NCI-H146 (cell line): ENCODE results near the gene CNTNAP2.

ENCODE experiments used
- DNase-seq: peaks from one replicate; lab custom pipeline; 2025; lab: John Stamatoyannopoulos, UW

The CNTNAP2 gene

GRCh38 chr7:146575903-146576302, 459.3 kb downstream of the CNTNAP2 start:
- DNase-seq = no peak

- no peak for DNase-seq
These were observed 475.4 kb downstream of the CNTNAP2 start for GRCh38 chr7:146591976-146592375.

GRCh38 chr7:146606628-146607027, 490.0 kb downstream of the CNTNAP2 start:
- DNase-seq = peak; percentile 46

- no peak for DNase-seq
These were observed 503.0 kb downstream of the CNTNAP2 start for GRCh38 chr7:146619641-146620040.

GRCh38 chr7:146626912-146627311, 510.3 kb downstream of the CNTNAP2 start:
- DNase-seq = no peak

GRCh38 chr7:146635205-146636032, 518.8 kb downstream of the CNTNAP2 start:
- peak; percentile 97 for DNase-seq

GRCh38 chr7:146636033-146636356, 519.4 kb downstream of the CNTNAP2 start:
- DNase-seq = no peak

DNA sequence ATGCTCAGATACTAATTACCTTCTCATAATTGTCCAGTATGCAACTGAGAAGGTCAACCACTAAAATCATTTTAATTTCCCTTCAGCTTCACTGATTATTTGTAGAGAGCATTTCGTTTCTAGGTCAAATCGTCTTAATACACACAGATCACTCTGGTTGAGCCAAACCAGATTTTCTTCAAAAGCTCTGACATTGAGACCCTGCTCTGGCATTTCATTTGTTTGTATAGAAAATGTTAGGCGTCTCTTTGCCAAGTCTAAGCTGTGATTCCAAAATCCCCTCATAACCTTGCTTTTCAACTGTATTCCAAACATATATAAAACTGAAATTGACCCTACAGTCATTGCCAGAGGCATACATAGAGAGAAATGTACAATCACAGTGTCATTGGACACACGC, 520.0 kb downstream of the CNTNAP2 start:
- DNase-seq = no peak

DNA sequence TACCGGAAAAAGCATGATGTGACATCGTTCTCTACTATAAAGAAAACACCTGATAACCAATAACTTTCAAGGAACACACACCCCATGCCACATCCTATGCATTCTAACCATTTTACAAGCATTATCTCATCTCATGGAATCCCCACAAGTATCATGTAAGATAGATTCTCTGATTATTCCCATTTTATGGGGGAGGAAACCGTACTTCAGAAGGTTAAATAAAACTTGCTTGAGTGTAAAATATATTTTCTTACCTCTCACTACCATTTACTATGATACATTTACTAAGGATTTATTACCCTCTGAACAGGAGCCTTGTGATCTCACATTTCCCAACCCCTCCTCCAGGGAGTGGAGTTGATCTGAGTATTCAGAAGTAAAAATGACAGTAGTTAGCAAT, 522.7 kb downstream of the CNTNAP2 start:
- no peak for DNase-seq

DNA sequence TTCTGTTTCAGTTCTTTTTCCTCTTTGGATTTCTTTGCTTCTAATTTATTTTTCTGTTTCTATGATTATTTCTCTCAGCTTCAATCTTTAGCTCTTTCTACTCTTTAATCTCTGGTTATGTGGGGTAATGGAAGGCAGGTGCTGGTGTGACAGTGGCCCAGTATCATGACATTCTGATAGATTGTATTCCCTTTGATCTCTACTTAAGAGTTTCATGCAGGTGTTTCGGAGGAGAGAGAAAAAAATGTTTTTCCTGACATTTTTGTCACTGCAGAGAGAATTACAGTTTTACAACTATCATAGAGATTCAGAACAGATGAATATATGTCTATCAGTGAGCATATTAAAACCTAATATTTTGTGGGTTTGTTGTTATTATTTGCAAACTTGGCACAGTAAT, 524.9 kb downstream of the CNTNAP2 start:
- DNase-seq = no peak

DNA sequence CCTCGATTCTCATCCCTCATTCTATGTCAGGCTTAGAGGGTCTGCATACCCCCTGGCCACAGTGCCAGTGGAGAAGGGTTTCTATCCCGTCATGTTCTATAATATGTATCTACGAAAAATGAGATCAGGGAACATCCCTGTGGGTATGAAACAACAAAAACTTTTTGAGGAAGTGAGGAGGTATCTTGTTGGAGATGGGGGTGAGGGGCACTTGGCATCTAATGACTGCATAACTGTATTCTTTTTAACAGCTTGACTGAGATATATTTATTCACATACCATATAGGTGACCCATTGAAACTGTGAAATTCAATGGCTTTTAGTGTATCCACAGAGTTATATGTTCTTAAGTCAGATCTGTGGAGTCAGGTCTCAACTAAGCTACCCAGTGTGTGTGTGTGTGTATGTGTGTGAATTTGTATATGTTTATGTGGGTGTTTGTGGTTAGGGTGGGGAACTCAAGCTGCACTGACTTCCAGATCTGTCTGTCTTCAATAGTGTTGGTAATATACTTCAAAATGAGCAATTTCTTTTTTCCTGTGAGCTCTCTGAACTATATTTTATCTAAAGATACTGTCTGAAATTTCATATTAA, 528.9 kb downstream of the CNTNAP2 start:
- no peak for DNase-seq

- no peak for DNase-seq
These were observed 530.8 kb downstream of the CNTNAP2 start for GRCh38 chr7:146647445-146647844.

- no peak for DNase-seq
These were observed 535.6 kb downstream of the CNTNAP2 start for GRCh38 chr7:146652176-146652575.

- peak; percentile 97 for DNase-seq
These were observed 537.4 kb downstream of the CNTNAP2 start for GRCh38 chr7:146654048-146654447.

DNA sequence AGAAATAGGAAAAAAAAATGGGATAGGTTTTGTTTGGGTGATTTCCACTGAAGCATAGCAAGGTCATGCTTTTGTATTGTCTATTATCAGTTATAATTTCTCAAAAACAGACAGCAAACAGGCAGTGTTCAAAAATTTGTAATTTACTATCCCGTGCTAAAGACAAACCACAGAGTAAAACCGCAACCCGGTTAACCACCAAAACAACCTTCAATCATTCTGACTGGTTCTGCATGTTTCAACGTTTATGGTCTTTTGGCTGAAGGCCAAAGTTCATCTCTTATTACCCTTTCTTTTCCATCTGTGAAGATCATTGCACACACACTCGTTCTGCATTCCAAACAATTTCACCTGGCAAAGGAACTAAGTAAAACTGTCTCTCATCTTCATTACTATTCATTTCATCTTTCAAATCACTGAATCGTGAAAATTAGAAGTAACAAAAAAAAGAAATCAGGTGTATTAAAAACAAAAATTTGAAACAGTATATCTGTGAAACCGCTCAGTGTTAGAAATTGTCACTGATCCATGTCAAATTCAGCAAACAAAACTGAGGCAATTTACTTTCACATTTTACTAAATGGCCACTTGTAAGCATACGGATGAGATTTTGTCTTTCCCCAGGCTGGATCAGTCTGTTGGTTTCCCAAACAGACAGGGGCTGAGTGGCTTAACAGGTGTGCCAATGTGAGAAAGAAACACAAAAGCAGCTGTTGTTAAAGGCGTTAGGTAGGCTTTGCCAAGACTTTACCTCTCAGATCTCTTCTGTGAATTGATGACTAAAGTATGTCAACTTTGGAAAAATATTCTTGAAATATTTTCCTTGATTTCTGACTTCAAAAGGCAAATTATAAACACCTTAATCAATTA, 539.6 kb downstream of the CNTNAP2 start:
- DNase-seq = peak; percentile 85

DNA sequence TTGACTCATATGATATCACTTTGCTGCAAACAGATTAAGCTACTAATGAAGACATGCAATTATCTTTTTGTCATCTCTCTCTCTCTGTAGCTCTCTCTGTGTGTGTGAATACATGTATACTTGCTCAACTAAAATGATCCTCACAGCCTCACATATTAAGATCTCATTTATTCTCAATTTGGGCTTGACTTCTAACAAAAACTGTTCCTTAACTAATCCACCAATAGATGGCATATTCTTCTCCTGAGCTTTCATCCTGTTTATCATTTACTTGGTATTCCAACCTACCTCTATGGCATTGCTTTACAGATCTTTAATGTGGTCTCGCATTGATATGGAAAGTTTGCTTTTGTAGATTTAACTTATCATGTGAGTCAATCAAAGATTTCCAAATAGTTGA, 540.4 kb downstream of the CNTNAP2 start:
- DNase-seq = peak; percentile 13

DNA sequence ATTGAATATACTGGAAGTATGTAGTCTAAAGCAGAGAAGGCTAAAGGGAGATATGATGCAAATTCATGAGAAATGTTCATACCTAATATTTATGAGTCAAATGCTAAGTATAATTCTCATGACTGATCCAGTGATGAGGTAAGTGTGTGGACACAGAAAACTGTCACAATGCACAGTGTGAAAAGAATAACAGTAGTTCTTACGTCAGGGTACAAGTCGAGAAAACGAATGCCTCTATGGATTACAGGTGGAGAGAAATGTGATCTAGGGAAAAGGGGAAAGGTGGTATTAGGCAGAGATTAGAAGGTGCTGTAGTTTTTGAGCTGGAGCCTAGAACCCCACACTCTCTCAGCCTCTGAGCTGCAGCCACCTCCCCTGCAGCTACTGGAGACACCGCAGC, 542.0 kb downstream of the CNTNAP2 start:
- no peak for DNase-seq

- no peak for DNase-seq
These were observed 543.1 kb downstream of the CNTNAP2 start for GRCh38 chr7:146659732-146660131.

GRCh38 chr7:146660839-146661238, 544.2 kb downstream of the CNTNAP2 start:
- no peak for DNase-seq

DNA sequence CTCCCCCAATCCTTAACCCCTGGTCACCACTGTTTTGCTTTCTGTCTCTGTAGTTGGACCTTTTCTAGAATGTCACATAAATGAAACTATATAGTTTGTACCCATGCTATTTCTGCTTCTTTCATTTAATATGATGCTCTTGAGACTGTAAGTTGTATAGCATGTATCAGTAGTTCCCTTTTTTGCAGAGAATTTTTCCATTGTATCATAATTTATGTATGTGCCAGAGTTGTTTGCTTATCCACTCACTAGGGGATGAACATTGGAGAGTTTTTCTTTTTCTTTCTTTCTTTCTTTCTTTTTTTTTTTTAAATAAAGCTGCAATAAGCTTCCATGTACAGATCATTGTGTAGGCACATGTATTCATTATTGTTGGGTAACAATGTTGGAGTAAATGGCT, 544.8 kb downstream of the CNTNAP2 start:
- DNase-seq = no peak

- no peak for DNase-seq
These were observed 545.3 kb downstream of the CNTNAP2 start for GRCh38 chr7:146661929-146662328.

- DNase-seq = no peak
These were observed 548.4 kb downstream of the CNTNAP2 start for GRCh38 chr7:146665023-146665422.

DNA sequence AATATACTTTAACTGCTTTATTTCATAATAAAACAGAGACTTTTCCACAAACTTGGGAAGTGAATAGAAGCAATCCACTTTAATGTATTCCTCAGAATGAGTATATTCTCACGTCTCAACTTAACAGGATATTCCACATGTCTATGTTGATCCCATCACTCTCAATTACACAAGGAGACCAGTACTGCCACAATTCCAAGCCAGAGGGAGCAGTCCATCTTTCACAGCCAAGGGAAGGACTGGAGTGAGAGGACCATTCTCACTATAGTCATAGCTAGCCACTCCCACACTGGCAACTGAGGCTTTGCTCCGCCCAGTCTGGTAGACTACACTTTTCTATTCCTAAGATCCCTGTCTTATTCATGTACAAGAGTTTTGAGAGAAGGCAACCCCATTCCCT, 553.9 kb downstream of the CNTNAP2 start:
- DNase-seq = no peak
